Measurements from ENCODE around the gene OSM. TPM values are rescaled to one million over a fixed set of nuclear protein-coding genes. Genes with fewer than 3 reads are reported as not detected.

Gene OSM
- total RNA-seq, 1 donor from 2014 or later: 8.0 TPM

GRCh38 chr22:30265131-30265720 lies 1.4 kb downstream of the OSM start:
- no peak for DNase-seq (ENCODE audit: low spot score)

- DNase-seq (ENCODE audit: low spot score): no peak
Measured at GRCh38 chr22:30263883-30264282, 2.8 kb downstream of the OSM start.

GRCh38 chr22:30262917-30263741 lies 3.5 kb downstream of the OSM start:
- DNase-seq (ENCODE audit: low spot score): no peak

- DNase-seq (ENCODE audit: low spot score): no peak
Measured at GRCh38 chr22:30262112-30262511, 4.5 kb downstream of the OSM start.

- no peak for DNase-seq (ENCODE audit: low spot score)
Measured at GRCh38 chr22:30261134-30261533, 5.5 kb downstream of the OSM start.

- DNase-seq (ENCODE audit: low spot score): no peak
Measured at GRCh38 chr22:30260682-30261081, 6.0 kb downstream of the OSM start.

GRCh38 chr22:30260276-30260675 lies 6.4 kb downstream of the OSM start:
- DNase-seq (ENCODE audit: low spot score): no peak

- DNase-seq (ENCODE audit: low spot score): no peak
Measured at GRCh38 chr22:30254314-30254713, 12.3 kb downstream of the OSM start.

GRCh38 chr22:30253205-30253852 lies 13.3 kb downstream of the OSM start:
- DNase-seq (ENCODE audit: low spot score): no peak

GRCh38 chr22:30252411-30253204 lies 14.0 kb downstream of the OSM start:
- DNase-seq (ENCODE audit: low spot score): no peak

GRCh38 chr22:30251711-30252110 lies 14.9 kb downstream of the OSM start:
- DNase-seq (ENCODE audit: low spot score): no peak

- DNase-seq (ENCODE audit: low spot score): no peak
Measured at GRCh38 chr22:30250661-30251267, 15.9 kb downstream of the OSM start.

GRCh38 chr22:30250039-30250565 lies 16.5 kb downstream of the OSM start:
- no peak for DNase-seq (ENCODE audit: low spot score)

- no peak for DNase-seq (ENCODE audit: low spot score)
Measured at GRCh38 chr22:30249049-30250038, 17.3 kb downstream of the OSM start.

- DNase-seq (ENCODE audit: low spot score): no peak
Measured at GRCh38 chr22:30248484-30248883, 18.2 kb downstream of the OSM start.

GRCh38 chr22:30247974-30248373 lies 18.7 kb downstream of the OSM start:
- no peak for DNase-seq (ENCODE audit: low spot score)

- no peak for DNase-seq (ENCODE audit: low spot score)
Measured at GRCh38 chr22:30247561-30247960, 19.1 kb downstream of the OSM start.

GRCh38 chr22:30246814-30247376 lies 19.8 kb downstream of the OSM start:
- no peak for DNase-seq (ENCODE audit: low spot score)

Data from mesenteric fat pad (tissue), 1 donor.